HFFc6 (cell line): Measurements from ENCODE around the gene KIF17. TPM values are rescaled to one million over a fixed set of nuclear protein-coding genes. Genes with fewer than 3 reads are reported as not detected.

Source experiments
- DNase-seq: peaks from one replicate; pipeline ENCODE4 v3.0.0-alpha.2; 2018
- H3K27ac Mint-ChIP-seq: 2 replicates; pipeline ENCODE4 v1.8.0; 2020; ENCODE audit warnings: mild to moderate bottlenecking, mixed read lengths
- H3K27me3 Mint-ChIP-seq: 2 replicates; pipeline ENCODE4 v1.8.0; 2021; ENCODE audit warnings: mild to moderate bottlenecking, moderate library complexity, mixed read lengths; ENCODE audit not compliant: insufficient read depth
- H3K36me3 Mint-ChIP-seq: 2 replicates; pipeline ENCODE4 v1.8.0; 2021; ENCODE audit warnings: low read depth, mixed read lengths
- H3K4me1 Mint-ChIP-seq: 2 replicates; pipeline ENCODE4 v1.8.0; 2020; ENCODE audit warnings: low read depth, mixed read lengths
- H3K4me3 Mint-ChIP-seq: 2 replicates; pipeline ENCODE4 v1.8.0; 2020; ENCODE audit warnings: mild to moderate bottlenecking, moderate library complexity, mixed read lengths
- H3K9me3 Mint-ChIP-seq: 2 replicates; pipeline ENCODE4 v1.8.0; 2020; ENCODE audit warnings: mild to moderate bottlenecking, mixed read lengths
- CTCF ChIP-seq: fragments of 200-600 bp; sonication (generic); IDR thresholded peaks from 2 replicates; pipeline ENCODE4 v1.5.0; 2021; ENCODE audit warnings: antibody characterized with exemption, mild to moderate bottlenecking
- total RNA-seq, 6 experiments: library from RNA; stranded (reverse); fragmentation: NEBNext Ultra II Directional; extraction: Animal tissue kit (Norgen Biotek cat#: 25700); gene quantifications; 2 replicates in 1 of 6; 3 replicates in 5 of 6; pipeline ENCODE4 v1.2.3, GENCODE V29; 2021

Gene KIF17
- total RNA-seq, 6 experiments from 2014 or later: 5.8 to 8.1 (median 7.4) TPM

- Mint-ChIP-seq H3K4me3 (peak overlapping the region; percentile 91), H3K4me1 (peaks cover 51% of the 10 kb centered on the region), H3K36me3 (peaks cover 6% of the 10 kb centered on the region; the same call in 1 of the 2 replicates), H3K27ac (peak overlapping the region; percentile 98), H3K27me3 (peaks cover 5% of the 10 kb centered on the region), H3K9me3 (no peaks in the 10 kb centered on the region)
- peak; percentile 96 for DNase-seq
- TF ChIP-seq CTCF: peak; percentile 99
Measured at GRCh38 chr1:20696397-20697333, 21.1 kb downstream of the KIF17 start.

GRCh38 chr1:20695515-20695914, 22.3 kb downstream of the KIF17 start:
- Mint-ChIP-seq H3K4me1 (peaks cover 47% of the 10 kb centered on the region), H3K4me3 (peak overlapping the region; percentile 91)

GRCh38 chr1:20693623-20694022, 24.2 kb downstream of the KIF17 start:
- Mint-ChIP-seq H3K27me3 (peaks cover 3% of the 10 kb centered on the region), H3K36me3 (peaks cover 5% of the 10 kb centered on the region; the same call in 1 of the 2 replicates), H3K4me3 (no peak overlapping the region), H3K9me3 (no peaks in the 10 kb centered on the region), H3K4me1 (peaks cover 34% of the 10 kb centered on the region), H3K27ac (no peak overlapping the region)
- DNase-seq: no peak
- TF ChIP-seq CTCF: no peak

More at GRCh38 chr1:20695515-20695914, 22.3 kb downstream of the KIF17 start:
- DNase-seq: no peak
- Mint-ChIP-seq H3K27me3 (peaks cover 5% of the 10 kb centered on the region), H3K36me3 (peaks cover 6% of the 10 kb centered on the region; the same call in 1 of the 2 replicates), H3K27ac (no peak overlapping the region), H3K9me3 (no peaks in the 10 kb centered on the region)
- TF ChIP-seq CTCF: no peak

GRCh38 chr1:20691872-20692271, 25.9 kb downstream of the KIF17 start:
- H3K36me3 Mint-ChIP-seq: no peaks in the 10 kb centered on the region
- H3K27me3 Mint-ChIP-seq: no peaks in the 10 kb centered on the region; the same call in 1 of the 2 replicates
- no peak overlapping the region for H3K4me3 Mint-ChIP-seq
- H3K9me3 Mint-ChIP-seq: no peaks in the 10 kb centered on the region
- H3K27ac Mint-ChIP-seq: no peak overlapping the region
- TF ChIP-seq CTCF: no peak
- DNase-seq: no peak
- peaks cover 19% of the 10 kb centered on the region for H3K4me1 Mint-ChIP-seq

GRCh38 chr1:20689645-20690056, 28.2 kb downstream of the KIF17 start:
- DNase-seq: no peak
- H3K27ac Mint-ChIP-seq: no peak overlapping the region
- no peak overlapping the region for H3K4me3 Mint-ChIP-seq
- H3K4me1 Mint-ChIP-seq: 0 out of 2 replicates have a peak, but pooled peaks cover 7% of the 10 kb centered on the region
- H3K27me3 Mint-ChIP-seq: no peaks in the 10 kb centered on the region; the same call in 1 of the 2 replicates
- no peaks in the 10 kb centered on the region; the same call in 1 of the 2 replicates for H3K36me3 Mint-ChIP-seq
- TF ChIP-seq CTCF: no peak
- no peaks in the 10 kb centered on the region for H3K9me3 Mint-ChIP-seq
